ENCODE data around the gene HDAC7.
A peak's percentile ranks its signal among the peaks of the same experiment; 100 is the strongest.

HDAC7 gene

GRCh38 chr12:47778881-47779280 lies 40.8 kb downstream of the HDAC7 start:
- H3K27me3 ChIP-seq (ENCODE audit: control insufficient read depth, insufficient read depth, low read length), result peaks cover 7% of the 10 kb centered on the region
- no peak overlapping the region for H3K9ac ChIP-seq (ENCODE audit: low read length)
- H3K4me3 ChIP-seq (ENCODE audit: low read length), result peak overlapping the region; percentile 17
- peaks cover 3% of the 10 kb centered on the region for H3K36me3 ChIP-seq (ENCODE audit: control insufficient read depth, low read depth, low read length)
- H3K27ac ChIP-seq (ENCODE audit: low read length), result no peak overlapping the region
- H3K9me3 ChIP-seq (ENCODE audit: control insufficient read depth, low read depth, low read length), result no peaks in the 10 kb centered on the region
- H3K4me1 ChIP-seq (ENCODE audit: control insufficient read depth, low read depth, low read length), result peaks cover 16% of the 10 kb centered on the region

- Histone ChIP-seq H3K27me3 (ENCODE audit: control insufficient read depth, insufficient read depth, low read length) (peaks cover 11% of the 10 kb centered on the region), H3K9ac (ENCODE audit: low read length) (no peak overlapping the region), H3K9me3 (ENCODE audit: control insufficient read depth, low read depth, low read length) (no peaks in the 10 kb centered on the region), H3K36me3 (ENCODE audit: control insufficient read depth, low read depth, low read length) (no peaks in the 10 kb centered on the region), H3K4me3 (ENCODE audit: low read length) (no peak overlapping the region), H3K4me1 (ENCODE audit: control insufficient read depth, low read depth, low read length) (peaks cover 16% of the 10 kb centered on the region), H3K27ac (ENCODE audit: low read length) (no peak overlapping the region)
Measured at GRCh38 chr12:47777741-47778558, 41.8 kb downstream of the HDAC7 start.

DNA sequence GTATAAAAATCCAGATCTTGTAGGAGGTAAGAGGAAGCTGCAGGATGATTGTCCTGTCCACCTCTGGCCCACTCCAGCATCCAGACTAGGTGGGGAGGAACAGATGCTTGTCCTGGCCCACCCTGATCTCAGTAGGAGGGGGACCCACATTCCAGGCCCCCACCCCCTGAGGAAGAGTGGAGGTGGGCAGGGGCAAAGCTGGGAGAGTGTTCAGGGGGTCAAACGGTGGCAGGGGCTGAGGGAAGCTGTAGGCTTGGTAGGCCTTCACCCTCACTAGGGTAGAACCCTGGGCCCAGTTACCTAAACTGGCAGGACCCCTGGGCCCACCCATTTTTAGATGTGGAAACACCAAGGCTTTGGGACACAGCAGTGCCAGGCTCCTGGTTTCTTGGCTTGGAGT lies 42.6 kb downstream of the HDAC7 start:
- H3K36me3 ChIP-seq (ENCODE audit: control insufficient read depth, low read depth, low read length), result no peaks in the 10 kb centered on the region
- H3K9me3 ChIP-seq (ENCODE audit: control insufficient read depth, low read depth, low read length), result no peaks in the 10 kb centered on the region
- no peak overlapping the region for H3K4me3 ChIP-seq (ENCODE audit: low read length)
- H3K9ac ChIP-seq (ENCODE audit: low read length), result no peak overlapping the region
- peaks cover 16% of the 10 kb centered on the region for H3K4me1 ChIP-seq (ENCODE audit: control insufficient read depth, low read depth, low read length)
- H3K27me3 ChIP-seq (ENCODE audit: control insufficient read depth, insufficient read depth, low read length), result peaks cover 15% of the 10 kb centered on the region
- H3K27ac ChIP-seq (ENCODE audit: low read length), result no peak overlapping the region

DNA sequence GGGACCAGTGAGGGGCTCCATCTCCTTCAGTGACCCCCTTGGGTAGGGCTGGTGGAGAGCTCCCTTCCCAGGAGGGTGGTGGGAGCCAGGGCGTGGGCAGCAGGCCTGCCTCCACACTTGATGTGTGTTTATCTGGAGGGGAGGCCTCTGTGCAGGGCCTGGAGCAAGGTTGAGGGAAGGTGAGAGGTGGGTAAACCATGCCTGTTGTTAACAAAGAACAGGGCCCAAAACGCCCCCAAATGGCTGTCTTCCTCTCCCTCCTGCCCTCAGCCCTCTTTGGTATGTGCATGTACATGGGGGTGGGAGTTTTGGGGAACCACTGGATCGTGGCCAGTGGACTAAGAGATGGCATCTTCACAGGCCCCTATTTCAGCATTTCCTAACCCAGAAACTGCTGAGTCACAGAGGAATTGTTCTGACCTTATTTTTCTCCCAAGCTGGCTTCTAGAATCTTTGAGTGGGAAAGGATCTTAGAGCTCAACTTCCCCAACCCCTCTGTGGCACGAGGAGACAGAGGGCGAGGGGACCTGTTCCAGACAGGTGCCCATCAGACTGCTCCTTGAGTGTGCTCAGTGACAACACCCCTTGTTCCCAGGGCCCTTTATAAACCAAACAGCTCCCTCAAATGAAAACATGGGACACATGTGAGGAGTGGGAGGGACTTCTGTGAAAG lies 43.1 kb downstream of the HDAC7 start:
- Histone ChIP-seq H3K27ac (ENCODE audit: low read length) (no peak overlapping the region), H3K4me1 (ENCODE audit: control insufficient read depth, low read depth, low read length) (peaks cover 16% of the 10 kb centered on the region), H3K4me3 (ENCODE audit: low read length) (no peak overlapping the region), H3K9ac (ENCODE audit: low read length) (no peak overlapping the region), H3K36me3 (ENCODE audit: control insufficient read depth, low read depth, low read length) (no peaks in the 10 kb centered on the region), H3K27me3 (ENCODE audit: control insufficient read depth, insufficient read depth, low read length) (peaks cover 16% of the 10 kb centered on the region), H3K9me3 (ENCODE audit: control insufficient read depth, low read depth, low read length) (no peaks in the 10 kb centered on the region)

DNA sequence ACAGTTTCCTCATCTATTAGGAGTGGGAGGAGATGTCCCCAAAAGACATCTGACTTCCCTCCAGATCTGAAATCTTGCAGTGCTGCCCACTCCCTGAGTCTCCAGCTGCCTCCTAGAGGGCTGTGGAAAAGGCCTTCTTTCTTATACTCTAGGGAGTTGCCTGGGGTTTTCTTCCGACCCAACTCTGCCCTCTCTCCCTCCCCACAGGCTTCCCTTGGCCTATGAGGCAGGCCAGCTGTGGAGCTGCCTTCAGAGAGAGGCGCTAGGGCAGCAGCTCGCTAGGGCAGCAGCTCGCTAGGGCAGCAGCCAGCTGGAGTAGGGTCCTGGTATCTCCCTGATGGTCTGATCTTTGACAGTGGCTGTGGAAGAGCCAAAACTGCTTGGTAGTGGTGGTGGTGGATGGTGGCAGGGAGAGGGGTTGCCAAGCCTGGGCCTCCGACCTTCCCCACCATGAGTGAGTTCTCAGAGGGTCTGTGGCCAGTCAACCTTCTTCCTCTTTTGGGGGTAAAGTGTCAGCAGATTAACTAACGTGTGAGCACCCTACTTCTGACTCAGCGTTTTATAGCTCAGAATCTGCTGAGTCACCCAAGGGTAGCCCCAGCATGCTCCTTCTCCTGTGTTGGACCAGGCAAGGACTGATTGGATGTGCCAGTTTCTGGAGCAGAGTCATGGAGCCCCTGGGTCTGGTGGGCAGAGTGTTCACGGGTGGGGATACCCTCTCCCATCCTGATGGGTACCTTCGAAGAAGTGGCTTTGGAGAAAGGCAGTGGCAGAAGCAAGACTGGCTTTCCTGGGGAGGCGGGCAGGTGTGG lies 44.4 kb downstream of the HDAC7 start:
- peaks cover 16% of the 10 kb centered on the region for H3K4me1 ChIP-seq (ENCODE audit: control insufficient read depth, low read depth, low read length)
- H3K36me3 ChIP-seq (ENCODE audit: control insufficient read depth, low read depth, low read length), result no peaks in the 10 kb centered on the region
- H3K27me3 ChIP-seq (ENCODE audit: control insufficient read depth, insufficient read depth, low read length), result peaks cover 16% of the 10 kb centered on the region
- no peak overlapping the region for H3K4me3 ChIP-seq (ENCODE audit: low read length)
- no peak overlapping the region for H3K9ac ChIP-seq (ENCODE audit: low read length)
- H3K9me3 ChIP-seq (ENCODE audit: control insufficient read depth, low read depth, low read length), result no peaks in the 10 kb centered on the region
- no peak overlapping the region for H3K27ac ChIP-seq (ENCODE audit: low read length)

- no peak overlapping the region for H3K27ac ChIP-seq (ENCODE audit: low read length)
- H3K4me1 ChIP-seq (ENCODE audit: control insufficient read depth, low read depth, low read length), result peaks cover 16% of the 10 kb centered on the region
- no peak overlapping the region for H3K4me3 ChIP-seq (ENCODE audit: low read length)
Measured at GRCh38 chr12:47774663-47775062, 45.0 kb downstream of the HDAC7 start.

DNA sequence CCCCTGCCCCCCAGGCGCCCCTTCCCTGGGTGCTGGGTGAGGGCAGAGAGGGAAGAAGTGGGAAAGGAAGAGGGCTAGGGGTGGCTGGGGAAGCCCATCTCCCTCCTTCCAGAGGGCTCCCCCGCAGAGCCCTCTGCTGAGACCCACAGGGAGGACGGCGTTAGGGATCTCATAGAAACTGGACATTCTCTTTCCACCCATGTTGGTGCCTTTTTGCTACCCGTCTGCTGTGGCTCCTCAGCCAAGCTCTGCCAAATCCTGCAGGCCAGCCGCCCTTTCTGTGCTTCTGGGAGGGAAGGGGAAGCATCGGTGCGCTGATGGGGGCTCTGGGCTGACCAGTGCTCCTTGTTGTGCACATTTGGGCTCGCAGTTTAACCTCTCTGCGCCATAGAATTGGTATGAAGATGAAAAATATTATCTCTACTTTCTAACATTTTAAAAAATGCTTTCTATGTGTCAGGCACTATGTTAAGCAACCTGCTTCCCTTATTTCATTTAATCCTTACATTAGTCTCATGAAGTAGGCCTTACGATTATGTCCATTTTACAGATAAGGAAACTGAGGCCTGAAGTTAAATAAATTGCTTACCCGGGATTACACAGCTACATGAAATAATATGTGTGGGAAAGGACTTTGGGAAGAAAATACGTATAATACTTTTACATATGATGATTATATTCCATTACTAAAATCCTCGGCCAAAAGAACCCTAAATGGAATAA lies 45.7 kb downstream of the HDAC7 start:
- no peaks in the 10 kb centered on the region for H3K36me3 ChIP-seq (ENCODE audit: control insufficient read depth, low read depth, low read length)
- no peak overlapping the region for H3K9ac ChIP-seq (ENCODE audit: low read length)
- H3K27ac ChIP-seq (ENCODE audit: low read length), result no peak overlapping the region
- H3K4me1 ChIP-seq (ENCODE audit: control insufficient read depth, low read depth, low read length), result peaks cover 14% of the 10 kb centered on the region
- H3K9me3 ChIP-seq (ENCODE audit: control insufficient read depth, low read depth, low read length), result no peaks in the 10 kb centered on the region
- peaks cover 16% of the 10 kb centered on the region for H3K27me3 ChIP-seq (ENCODE audit: control insufficient read depth, insufficient read depth, low read length)
- peak overlapping the region; percentile 55 for H3K4me3 ChIP-seq (ENCODE audit: low read length)

More at GRCh38 chr12:47774663-47775062, 45.0 kb downstream of the HDAC7 start:
- H3K27me3 ChIP-seq (ENCODE audit: control insufficient read depth, insufficient read depth, low read length), result peaks cover 16% of the 10 kb centered on the region
- no peak overlapping the region for H3K9ac ChIP-seq (ENCODE audit: low read length)
- no peaks in the 10 kb centered on the region for H3K36me3 ChIP-seq (ENCODE audit: control insufficient read depth, low read depth, low read length)
- H3K9me3 ChIP-seq (ENCODE audit: control insufficient read depth, low read depth, low read length), result no peaks in the 10 kb centered on the region

- Histone ChIP-seq H3K4me3 (ENCODE audit: low read length) (peak within 1 kb of the TSS; percentile 55), H3K9ac (ENCODE audit: low read length) (no peak within 1 kb of the TSS), H3K27me3 (ENCODE audit: control insufficient read depth, insufficient read depth, low read length) (peaks cover 16% of the 10 kb centered on the region), H3K36me3 (ENCODE audit: control insufficient read depth, low read depth, low read length) (no peaks in the 10 kb centered on the region), H3K9me3 (ENCODE audit: control insufficient read depth, low read depth, low read length) (no peaks in the 10 kb centered on the region), H3K4me1 (ENCODE audit: control insufficient read depth, low read depth, low read length) (peaks cover 13% of the 10 kb centered on the region), H3K27ac (ENCODE audit: low read length) (no peak within 1 kb of the TSS)
Measured at GRCh38 chr12:47773062-47773857, 46.4 kb downstream of the HDAC7 start, which contains the start of gene SLC48A1. Gene SLC48A1, plus strand, starts transcription at chr12:47773238. Its CDS starts 67 bp downstream, at chr12:47773305.

DNA sequence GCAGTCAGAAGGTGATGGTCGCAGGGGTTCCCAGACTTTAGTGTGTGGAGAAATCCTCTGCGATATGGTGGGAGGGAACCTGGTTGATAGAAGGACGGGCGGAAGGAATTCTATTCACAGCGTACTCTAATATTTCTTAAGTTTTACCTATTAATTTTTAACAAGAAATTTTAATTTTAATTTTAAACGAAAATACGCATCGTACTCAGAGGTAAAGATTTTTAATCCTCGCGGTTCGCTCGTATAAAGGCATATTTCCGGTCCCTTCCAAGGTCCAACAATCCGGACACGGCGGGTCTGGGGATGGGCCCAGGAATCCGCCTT lies 47.0 kb downstream of the HDAC7 start:
- no peak overlapping the region for H3K27ac ChIP-seq (ENCODE audit: low read length)
- H3K4me3 ChIP-seq (ENCODE audit: low read length), result peak overlapping the region; percentile 14
- H3K4me1 ChIP-seq (ENCODE audit: control insufficient read depth, low read depth, low read length), result peaks cover 8% of the 10 kb centered on the region

GRCh38 chr12:47772094-47772660 lies 47.5 kb downstream of the HDAC7 start:
- peak overlapping the region; percentile 14 for H3K4me3 ChIP-seq (ENCODE audit: low read length)

More for the DNA sequence above, 47.0 kb downstream of the HDAC7 start:
- Histone ChIP-seq H3K36me3 (ENCODE audit: control insufficient read depth, low read depth, low read length) (no peaks in the 10 kb centered on the region), H3K9me3 (ENCODE audit: control insufficient read depth, low read depth, low read length) (no peaks in the 10 kb centered on the region), H3K27me3 (ENCODE audit: control insufficient read depth, insufficient read depth, low read length) (peaks cover 16% of the 10 kb centered on the region), H3K9ac (ENCODE audit: low read length) (no peak overlapping the region)

More at GRCh38 chr12:47772094-47772660, 47.5 kb downstream of the HDAC7 start:
- Histone ChIP-seq H3K9ac (ENCODE audit: low read length) (no peak overlapping the region), H3K9me3 (ENCODE audit: control insufficient read depth, low read depth, low read length) (no peaks in the 10 kb centered on the region), H3K27ac (ENCODE audit: low read length) (no peak overlapping the region), H3K27me3 (ENCODE audit: control insufficient read depth, insufficient read depth, low read length) (peaks cover 16% of the 10 kb centered on the region), H3K36me3 (ENCODE audit: control insufficient read depth, low read depth, low read length) (no peaks in the 10 kb centered on the region), H3K4me1 (ENCODE audit: control insufficient read depth, low read depth, low read length) (peaks cover 7% of the 10 kb centered on the region)
